Duodenal mucosa (tissue), 2 donors: ENCODE measurements around the gene MEMO1.

Source experiments
- H3K27ac ChIP-seq: one replicate; pipeline ENCODE4 v1.7.0; 2013; ENCODE audit warnings: low read depth, low read length
- H3K27me3 ChIP-seq, 2 donors: one replicate each; pipeline ENCODE4 v1.7.0; 2013; ENCODE audit warnings: low read length in 2 of 2, control low read depth in 1 of 2; ENCODE audit not compliant: insufficient read depth in 2 of 2, control insufficient read depth in 1 of 2
- H3K36me3 ChIP-seq, 2 donors: one replicate each; pipeline ENCODE4 v1.7.0; 2013; ENCODE audit warnings: low read length in 2 of 2, control low read depth in 1 of 2; ENCODE audit not compliant: insufficient read depth in 2 of 2, control insufficient read depth in 1 of 2
- H3K4me1 ChIP-seq, 2 donors: one replicate each; pipeline ENCODE4 v1.7.0; 2013; ENCODE audit warnings: low read length in 2 of 2, control low read depth in 1 of 2; ENCODE audit not compliant: insufficient read depth in 2 of 2, control insufficient read depth in 1 of 2
- H3K4me3 ChIP-seq, 2 donors: one replicate each; pipeline ENCODE4 v1.7.0; 2013; ENCODE audit warnings: low read length in 2 of 2, low read depth in 1 of 2
- H3K9ac ChIP-seq, 2 donors: one replicate each; pipeline ENCODE4 v1.7.0; 2013; ENCODE audit warnings: low read length in 2 of 2, low read depth in 1 of 2
- H3K9me3 ChIP-seq, 2 donors: one replicate each; pipeline ENCODE4 v1.7.0; 2013; ENCODE audit warnings: low read length in 2 of 2, control low read depth in 1 of 2; ENCODE audit not compliant: control insufficient read depth in 1 of 2

The MEMO1 gene

DNA sequence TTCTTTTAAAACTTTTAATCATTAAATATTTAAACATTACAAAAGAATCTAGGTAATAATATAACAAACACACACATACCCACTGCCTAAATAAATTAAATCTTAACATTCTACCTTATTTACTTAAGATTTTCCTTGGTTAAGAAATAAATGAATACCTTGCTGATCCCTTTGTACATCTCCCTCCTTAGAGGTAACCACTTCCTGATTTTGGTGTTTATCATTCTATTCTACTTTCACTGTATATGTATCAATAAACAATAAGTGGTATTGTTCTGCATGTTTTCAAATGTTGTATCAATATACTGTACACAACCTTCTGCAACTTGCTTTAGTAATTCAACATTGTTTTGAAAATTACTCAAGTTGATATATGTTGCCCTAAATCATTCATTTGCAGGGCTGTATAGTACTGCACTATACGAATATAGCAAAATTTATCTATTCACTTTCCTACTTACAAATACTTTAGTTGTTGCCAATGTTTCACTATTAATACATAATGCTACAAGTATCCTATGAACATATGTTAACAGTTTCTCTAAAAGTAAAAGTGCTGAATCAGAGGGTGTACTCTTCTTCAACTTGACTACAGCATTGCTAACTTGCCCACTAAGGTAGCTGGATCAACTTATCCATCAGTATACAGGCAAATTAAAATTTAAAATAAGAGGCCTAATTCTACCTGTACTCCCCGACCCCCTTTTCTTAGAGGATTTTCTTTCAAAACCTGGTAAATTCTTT lies 65.8 kb downstream of the MEMO1 start:
- Histone ChIP-seq H3K4me3 (no peak overlapping the region), H3K9ac (no peak overlapping the region), H3K27ac (no peak overlapping the region), H3K4me1 (no peaks in the 10 kb centered on the region), H3K27me3 (no peaks in the 10 kb centered on the region), H3K9me3 (no peaks in the 10 kb centered on the region), H3K36me3 (peaks cover 0 to 5% of the 10 kb centered on the region in 2 donors)

DNA sequence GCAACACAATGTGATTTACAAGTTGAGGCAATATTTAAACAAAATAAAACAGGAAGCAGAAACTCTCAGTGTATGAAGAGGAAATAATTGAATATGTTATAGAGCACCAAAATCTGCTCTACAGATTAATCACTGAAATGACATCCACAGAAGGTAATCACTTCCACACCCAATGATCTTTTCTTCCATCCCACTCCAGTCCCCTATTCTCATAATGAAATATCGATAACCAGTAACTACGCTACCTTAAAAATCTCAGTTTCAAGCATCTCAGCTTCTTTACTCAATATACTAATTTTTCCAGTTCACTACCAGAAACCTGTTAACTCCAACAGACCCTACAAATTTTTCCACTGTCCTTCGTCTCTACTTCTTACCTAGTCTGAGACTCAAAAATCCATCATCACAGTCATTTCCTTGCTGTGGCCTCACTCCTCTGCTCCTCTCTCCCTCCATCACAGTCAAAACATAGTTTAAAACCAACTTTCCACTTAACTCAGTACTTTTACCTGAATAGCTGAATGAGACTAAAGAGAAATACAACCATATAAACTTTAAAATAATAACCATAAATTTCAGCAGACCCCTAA lies 67.1 kb downstream of the MEMO1 start:
- Histone ChIP-seq H3K9me3 (no peaks in the 10 kb centered on the region), H3K4me3 (no peak overlapping the region), H3K27ac (no peak overlapping the region), H3K36me3 (peaks cover 0 to 5% of the 10 kb centered on the region in 2 donors), H3K9ac (no peak overlapping the region), H3K27me3 (no peaks in the 10 kb centered on the region), H3K4me1 (no peaks in the 10 kb centered on the region)

DNA sequence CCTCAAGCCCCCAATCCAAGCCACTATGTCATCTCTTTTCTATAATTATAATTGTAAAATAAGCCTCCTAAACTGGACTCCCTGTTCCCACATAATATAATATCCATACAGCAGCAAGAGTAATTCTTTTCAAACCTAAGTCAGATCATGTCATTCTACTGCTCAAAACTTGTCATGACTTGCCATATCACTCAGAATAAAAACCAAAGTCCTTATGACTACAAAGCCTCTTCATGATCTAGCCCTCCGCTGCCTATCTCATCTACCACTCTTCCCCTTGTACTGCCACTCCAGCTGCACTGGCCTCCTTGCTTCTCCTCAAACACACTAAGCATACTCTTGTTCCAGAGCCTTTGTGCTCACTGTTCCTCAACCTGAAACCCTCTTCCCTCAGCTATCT lies 69.9 kb downstream of the MEMO1 start:
- no peak overlapping the region for H3K27ac ChIP-seq
- H3K36me3 ChIP-seq, result peaks cover 0 to 5% of the 10 kb centered on the region in 2 donors
- H3K9me3 ChIP-seq, result no peaks in the 10 kb centered on the region
- H3K9ac ChIP-seq, result no peak overlapping the region
- no peaks in the 10 kb centered on the region for H3K4me1 ChIP-seq
- H3K4me3 ChIP-seq, result no peak overlapping the region
- no peaks in the 10 kb centered on the region for H3K27me3 ChIP-seq

DNA sequence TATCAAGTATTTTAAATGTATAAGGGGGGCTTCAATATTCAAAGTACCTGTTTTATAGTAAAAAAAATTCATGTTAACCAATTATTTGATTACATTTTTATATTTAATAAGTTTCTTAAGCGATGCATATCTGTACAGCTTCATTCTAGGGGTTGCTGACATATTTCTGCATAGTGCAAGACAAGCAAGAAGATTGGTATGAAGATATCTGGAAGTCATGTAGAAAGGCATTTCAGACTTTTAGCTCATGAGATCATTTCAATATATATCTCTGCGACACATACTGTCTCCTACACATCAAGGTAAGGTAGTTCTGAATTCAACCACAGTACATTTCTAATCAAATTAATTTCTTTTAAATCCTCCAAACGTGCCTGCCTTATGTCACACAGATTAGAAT lies 73.1 kb downstream of the MEMO1 start:
- Histone ChIP-seq H3K9me3 (no peaks in the 10 kb centered on the region), H3K27me3 (no peaks in the 10 kb centered on the region), H3K4me3 (no peak overlapping the region), H3K9ac (no peak overlapping the region), H3K27ac (no peak overlapping the region), H3K4me1 (no peaks in the 10 kb centered on the region), H3K36me3 (peaks cover 0 to 5% of the 10 kb centered on the region in 2 donors)

DNA sequence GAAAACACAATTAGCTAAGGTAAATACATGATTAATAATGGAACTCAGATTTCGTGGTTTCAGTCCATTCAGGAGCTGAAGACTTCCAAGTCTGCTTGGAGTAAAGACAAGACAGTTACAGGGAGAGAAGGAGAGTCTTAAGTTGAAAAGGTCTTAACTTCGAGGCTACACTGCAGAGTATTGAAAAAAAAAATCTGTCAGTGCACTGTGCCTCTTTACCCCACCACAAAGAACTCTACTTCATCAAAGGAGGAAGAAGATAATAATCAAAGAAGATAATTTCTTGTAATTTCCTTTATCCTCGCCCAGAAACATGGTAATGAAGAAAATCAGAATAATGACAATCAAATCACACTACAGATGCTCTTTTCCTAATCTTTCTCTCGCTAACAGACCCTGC lies 75.4 kb downstream of the MEMO1 start:
- H3K27ac ChIP-seq, result no peak overlapping the region
- no peak overlapping the region for H3K4me3 ChIP-seq
- H3K9ac ChIP-seq, result no peak overlapping the region
- H3K36me3 ChIP-seq, result no peaks in the 10 kb centered on the region
- no peaks in the 10 kb centered on the region for H3K9me3 ChIP-seq
- H3K4me1 ChIP-seq, result no peaks in the 10 kb centered on the region
- H3K27me3 ChIP-seq, result no peaks in the 10 kb centered on the region

DNA sequence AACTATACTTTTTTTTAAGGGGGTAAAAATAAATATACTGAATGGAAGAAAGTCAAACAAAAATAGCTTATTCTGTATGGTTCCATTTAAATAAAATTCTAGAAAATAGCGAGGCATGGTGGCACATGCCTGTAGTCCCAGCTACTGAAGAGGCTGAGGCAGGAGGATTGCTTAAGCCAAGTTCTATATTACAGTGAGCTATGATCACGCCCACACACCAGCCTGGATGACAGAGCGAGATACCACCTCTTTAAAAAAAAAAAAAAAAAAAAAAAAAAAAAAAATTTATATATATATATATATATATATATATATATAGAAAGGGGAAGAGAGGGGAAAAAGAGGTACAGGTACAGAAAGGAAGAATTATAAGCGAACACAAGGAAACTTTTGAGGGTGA lies 77.7 kb downstream of the MEMO1 start:
- Histone ChIP-seq H3K36me3 (no peaks in the 10 kb centered on the region), H3K27ac (no peak overlapping the region), H3K4me3 (no peak overlapping the region), H3K4me1 (no peaks in the 10 kb centered on the region), H3K9me3 (no peaks in the 10 kb centered on the region), H3K27me3 (no peaks in the 10 kb centered on the region), H3K9ac (no peak overlapping the region)

DNA sequence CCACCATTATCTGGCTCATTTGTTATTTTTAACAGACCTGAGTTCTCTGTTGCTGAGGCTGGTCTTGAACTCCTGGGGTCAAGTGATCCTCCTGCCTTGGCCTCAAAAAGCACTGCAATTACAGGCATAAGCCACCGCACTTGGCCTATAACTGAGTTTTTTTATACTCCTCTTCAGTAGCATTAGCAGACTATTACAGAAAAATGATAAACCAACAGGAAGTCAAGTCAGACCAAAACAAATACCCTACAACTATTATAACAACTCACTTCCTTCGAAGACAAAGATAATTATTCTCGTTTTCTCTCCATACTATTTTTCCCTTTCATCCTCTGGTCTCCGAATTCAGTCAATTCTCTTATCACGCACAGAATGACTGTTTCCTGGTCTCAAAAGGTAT lies 78.2 kb downstream of the MEMO1 start:
- Histone ChIP-seq H3K9ac (no peak overlapping the region), H3K4me1 (no peaks in the 10 kb centered on the region), H3K27ac (no peak overlapping the region), H3K27me3 (no peaks in the 10 kb centered on the region), H3K9me3 (no peaks in the 10 kb centered on the region), H3K36me3 (no peaks in the 10 kb centered on the region), H3K4me3 (no peak overlapping the region)

DNA sequence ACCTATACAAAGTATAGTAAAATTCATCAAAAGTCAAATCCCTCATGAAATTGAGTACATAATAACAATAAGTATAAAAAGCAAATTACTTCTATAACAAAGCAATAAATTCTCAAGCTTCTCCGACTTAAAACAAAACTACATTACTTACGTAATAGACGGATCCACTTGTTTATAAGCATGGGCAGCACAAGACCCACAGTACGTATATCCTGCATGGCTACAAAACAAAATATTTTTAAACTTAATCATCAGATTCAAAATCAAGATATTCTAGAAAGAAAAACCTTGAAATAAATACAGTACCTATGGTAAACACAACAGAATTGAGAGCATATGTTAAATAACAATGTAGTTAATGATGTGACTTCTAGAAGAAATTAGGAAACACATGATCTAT lies 78.9 kb downstream of the MEMO1 start:
- Histone ChIP-seq H3K4me3 (no peak overlapping the region), H3K4me1 (no peaks in the 10 kb centered on the region), H3K9ac (no peak overlapping the region), H3K36me3 (peaks cover 0 to 2% of the 10 kb centered on the region in 2 donors), H3K27me3 (no peaks in the 10 kb centered on the region), H3K27ac (no peak overlapping the region), H3K9me3 (no peaks in the 10 kb centered on the region)

DNA sequence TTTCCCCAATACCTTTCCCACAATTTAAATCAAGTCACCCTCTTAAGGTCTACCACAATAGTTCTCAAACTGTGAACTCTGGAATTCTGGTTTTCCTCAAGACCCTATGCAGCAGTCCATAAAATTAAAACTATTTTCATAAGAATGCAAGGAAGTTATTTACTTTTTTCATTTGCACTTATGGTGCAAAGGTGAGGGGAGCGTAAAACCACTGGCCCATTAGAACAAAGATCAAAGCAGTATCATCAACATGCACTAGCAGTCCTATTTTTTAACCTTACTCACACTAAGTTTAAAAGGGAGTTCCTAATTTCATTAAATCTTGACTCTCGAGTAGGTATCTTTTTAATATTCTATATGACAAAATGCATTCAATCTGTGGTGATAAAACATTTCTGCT lies 85.3 kb downstream of the MEMO1 start:
- Histone ChIP-seq H3K27ac (no peak overlapping the region), H3K27me3 (no peaks in the 10 kb centered on the region), H3K36me3 (peaks cover 0 to 4% of the 10 kb centered on the region in 2 donors), H3K9ac (no peak overlapping the region), H3K4me3 (no peak overlapping the region), H3K9me3 (no peaks in the 10 kb centered on the region), H3K4me1 (no peaks in the 10 kb centered on the region)

DNA sequence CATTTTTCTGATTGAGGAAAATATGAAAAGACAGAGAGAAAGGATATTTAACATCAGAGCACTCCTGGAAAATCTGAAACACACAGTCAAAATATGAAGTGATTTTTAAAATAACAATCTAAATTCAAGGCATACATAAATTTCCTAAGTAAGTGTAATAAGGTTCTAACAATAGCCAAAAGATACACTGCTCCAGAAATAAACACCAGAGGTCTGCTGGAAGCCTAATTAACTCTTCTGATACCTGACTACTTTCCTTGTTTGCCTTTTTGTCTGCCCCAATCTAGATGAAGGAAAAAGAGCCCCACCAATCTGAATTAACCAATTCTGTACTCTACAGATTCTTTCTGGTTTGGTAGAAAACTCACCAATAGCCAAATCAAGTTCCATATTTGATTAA lies 87.1 kb downstream of the MEMO1 start:
- no peak overlapping the region for H3K9ac ChIP-seq
- H3K9me3 ChIP-seq, result no peaks in the 10 kb centered on the region
- H3K27me3 ChIP-seq, result no peaks in the 10 kb centered on the region
- peaks cover 0 to 4% of the 10 kb centered on the region in 2 donors for H3K36me3 ChIP-seq
- H3K4me1 ChIP-seq, result no peaks in the 10 kb centered on the region
- H3K4me3 ChIP-seq, result no peak overlapping the region
- no peak overlapping the region for H3K27ac ChIP-seq
